Activated CD4-positive, alpha-beta T cell treated with anti-CD3 and anti-CD28 coated beads, Interleukin-2, amount 50 U/mL, for 48 hours (primary cell): ENCODE measurements around the gene IFNA16.
"Not testable (repeated sequence)": the region's sequence is repeated elsewhere in the genome, so short reads cannot be mapped to it uniquely, and the experiment has no call there.

ENCODE experiments used
- DNase-seq, 2 experiments: peaks; one replicate each; pipeline ENCODE4 v3.0.0-alpha.2; 2020

IFNA16 gene

GRCh38 chr9:21194867-21195776 is 22.0 kb downstream of the IFNA16 start:
- DNase-seq: peak; percentile 26 to 38

DNA sequence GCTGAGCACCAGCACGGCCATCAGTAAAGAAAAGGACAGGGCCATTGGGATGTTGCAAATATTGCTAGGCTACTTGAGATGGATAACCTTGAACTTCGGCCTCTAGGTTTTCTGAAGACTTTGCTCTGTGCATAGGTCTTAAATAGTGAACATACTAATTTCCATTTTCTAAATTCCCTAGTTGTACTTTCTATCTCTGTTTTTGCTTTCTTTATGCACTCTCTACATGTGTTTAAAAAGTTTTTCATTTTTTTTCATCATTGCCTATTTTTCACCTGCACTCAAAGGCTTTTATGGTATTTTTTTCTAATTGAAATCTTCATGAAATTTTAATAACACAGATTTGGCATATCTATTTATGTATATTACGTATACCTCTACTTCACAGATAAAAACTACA is 29.6 kb downstream of the IFNA16 start, which contains the start of gene IFNA4:
TSS of gene IFNA4 (minus strand) at position 101 of the 400 bp plus-strand sequence. CDS start at position 45, 56 bp downstream.
- DNase-seq: not testable (repeated sequence)

DNA sequence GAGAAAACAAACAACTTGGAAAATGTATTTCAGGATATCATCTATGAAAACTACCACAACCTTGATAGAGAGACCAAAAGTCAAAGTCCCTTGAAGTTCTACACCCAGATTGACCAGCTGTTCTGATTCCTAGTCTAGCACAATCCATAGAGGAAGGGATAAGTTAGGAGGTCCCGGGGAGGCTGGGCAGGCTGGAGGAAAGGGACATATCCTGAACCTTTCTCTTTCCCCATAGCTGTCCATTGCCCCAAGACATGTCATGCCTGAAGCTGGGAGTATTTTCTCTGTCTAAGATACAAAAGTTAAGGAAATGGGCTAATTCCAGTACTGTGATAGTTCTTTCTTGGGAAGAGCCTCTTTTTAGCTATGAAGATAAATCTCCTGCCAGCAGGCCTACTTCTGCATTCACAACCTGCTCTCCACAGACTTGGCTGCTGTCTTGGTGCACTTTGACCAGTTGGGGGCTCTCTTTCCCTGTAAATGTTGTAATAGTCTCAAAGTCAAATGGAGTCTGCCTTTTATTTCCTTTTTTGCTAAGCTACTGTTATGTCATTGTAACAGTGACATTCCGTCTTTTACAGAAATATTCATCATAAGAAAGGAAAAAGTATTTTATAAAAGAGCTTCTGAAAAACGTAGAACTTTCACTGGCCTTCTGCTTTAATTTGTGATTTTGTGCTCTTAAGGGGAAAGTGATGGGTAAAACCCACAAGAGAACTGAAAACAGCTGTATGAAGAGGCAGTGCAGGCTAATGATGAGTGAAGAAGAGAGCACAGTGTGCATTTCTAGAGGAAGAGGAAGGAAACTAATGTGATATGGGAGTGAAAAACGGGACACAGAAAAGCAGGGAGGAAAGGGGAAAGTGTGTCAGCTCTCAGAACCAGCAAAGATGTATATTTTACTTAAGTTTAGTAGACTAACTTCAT is 34.0 kb downstream of the IFNA16 start:
- DNase-seq: peak in 1 of 2 experiments; percentile 19

GRCh38 chr9:21174671-21175070 is 42.4 kb downstream of the IFNA16 start:
- no peak for DNase-seq

- no peak for DNase-seq
These were observed 45.0 kb downstream of the IFNA16 start for GRCh38 chr9:21172156-21172555.

GRCh38 chr9:21171351-21171750 is 45.8 kb downstream of the IFNA16 start:
- no peak for DNase-seq

DNA sequence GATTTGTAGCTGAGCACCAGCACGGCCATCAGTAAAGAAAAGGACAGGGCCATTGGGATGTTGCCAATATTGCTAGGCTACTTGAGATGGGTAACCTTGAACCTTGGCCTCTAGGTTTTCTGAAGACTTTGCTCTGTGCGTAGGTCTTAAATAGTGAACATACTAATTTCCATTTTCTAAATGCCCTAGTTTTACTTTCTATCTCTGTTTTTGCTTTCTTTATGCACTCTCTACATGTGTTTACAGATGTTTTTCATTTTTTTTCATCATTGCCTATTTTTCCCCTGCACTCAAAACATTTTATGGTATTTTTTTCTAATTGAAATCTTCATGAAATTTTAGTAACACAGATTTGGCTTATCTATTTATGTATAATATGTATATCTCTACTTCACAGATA is 50.6 kb downstream of the IFNA16 start, which contains the start of gene IFNA21:
TSS of gene IFNA21 (minus strand) at position 101 of the 400 bp plus-strand sequence. CDS start at position 53, 48 bp downstream.
- not testable (repeated sequence) for DNase-seq
